Large intestine (tissue), 3 donors: ENCODE results near the gene USP40. TPM values are rescaled to one million over a fixed set of nuclear protein-coding genes. Genes with fewer than 3 reads are reported as not detected.

Source experiments
- DNase-seq, 2 donors: peaks; one replicate each; pipeline versions ENCODE4 v3.0.0 to v3.0.0-alpha.2; 2013
- H3K27ac ChIP-seq: one replicate; pipeline ENCODE4 v1.5.1; 2013; ENCODE audit warnings: low read length
- H3K27me3 ChIP-seq: 2 replicates; pipeline ENCODE4 v1.6.1; 2013; ENCODE audit warnings: low read length; ENCODE audit not compliant: control insufficient read depth, insufficient read depth
- H3K36me3 ChIP-seq: 2 replicates; pipeline ENCODE4 v1.6.1; 2013; ENCODE audit warnings: low read length; ENCODE audit not compliant: control insufficient read depth, insufficient read depth
- H3K4me1 ChIP-seq: one replicate; pipeline ENCODE4 v1.6.1; 2013; ENCODE audit warnings: low read length; ENCODE audit not compliant: control insufficient read depth, insufficient read depth
- H3K4me3 ChIP-seq: one replicate; pipeline ENCODE4 v1.5.1; 2013; ENCODE audit warnings: low read length
- H3K9me3 ChIP-seq: one replicate; pipeline ENCODE4 v1.6.1; 2013; ENCODE audit warnings: mild to moderate bottlenecking, low read depth, low read length, moderate library complexity; ENCODE audit not compliant: control insufficient read depth
- whole genome bisulfite sequencing: methylation state at CpG from one replicate; pipeline ENCODE4 v1.1.5; 2013; ENCODE audit warnings: low lambda C conversion rate; ENCODE audit not compliant: insufficient coverage; 5-methylcytosine and 5-hydroxymethylcytosine counted together
- polyA plus RNA-seq: library from polyadenylated mRNA; unstranded; fragments of 120-200 nt; gene quantifications from one replicate; pipeline ENCODE4 v1.2.1, GENCODE V29; 2013

USP40 gene
- polyA plus RNA-seq, 1 donor = 33.6 TPM

GRCh38 chr2:233443511-233444183 lies 122.9 kb downstream of the USP40 start:
- Histone ChIP-seq H3K27me3 (no peaks in the 10 kb centered on the region), H3K4me3 (no peak overlapping the region), H3K27ac (no peak overlapping the region), H3K4me1 (no peaks in the 10 kb centered on the region), H3K9me3 (no peaks in the 10 kb centered on the region), H3K36me3 (peaks cover 66% of the 10 kb centered on the region)
- WGBS = 0% methylated on average over 1 of the region's 18 CpGs
- peak; percentile 69 for DNase-seq

GRCh38 chr2:233442028-233442310 lies 124.6 kb downstream of the USP40 start:
- WGBS = no CpG with 5 or more reads among the region's 4 CpGs
- H3K4me3 ChIP-seq = no peak overlapping the region
- H3K4me1 ChIP-seq = no peaks in the 10 kb centered on the region
- H3K36me3 ChIP-seq = peaks cover 68% of the 10 kb centered on the region
- no peaks in the 10 kb centered on the region for H3K9me3 ChIP-seq
- H3K27me3 ChIP-seq = no peaks in the 10 kb centered on the region
- DNase-seq = no peak
- H3K27ac ChIP-seq = no peak overlapping the region

- Histone ChIP-seq H3K27ac (no peak overlapping the region), H3K36me3 (peaks cover 68% of the 10 kb centered on the region), H3K9me3 (no peaks in the 10 kb centered on the region), H3K4me1 (no peaks in the 10 kb centered on the region), H3K27me3 (no peaks in the 10 kb centered on the region), H3K4me3 (no peak overlapping the region)
- no peak for DNase-seq
- WGBS = no CpG with 5 or more reads among the region's 26 CpGs
Observed at GRCh38 chr2:233441161-233442027, 125.2 kb downstream of the USP40 start.

DNA sequence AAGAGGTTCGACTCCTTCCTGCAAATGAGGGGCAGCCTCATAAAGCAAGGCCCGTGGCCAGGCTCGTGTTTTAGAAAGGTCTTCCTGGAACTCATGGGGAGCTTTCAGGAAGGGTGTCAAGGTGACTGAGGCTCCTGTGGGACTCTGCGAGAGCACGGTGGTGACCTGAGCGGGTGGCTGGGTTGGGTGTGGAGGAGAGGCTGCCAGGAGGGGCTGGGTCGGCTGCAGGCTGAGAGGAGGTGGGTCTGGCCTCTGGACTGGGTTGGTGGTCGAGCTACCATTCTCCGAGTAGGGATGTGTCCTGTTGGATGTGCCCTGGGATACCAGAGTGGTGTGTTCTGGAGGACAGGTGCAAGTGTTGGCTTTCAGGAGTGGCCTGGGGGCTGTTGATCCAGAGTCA lies 125.9 kb downstream of the USP40 start:
- Histone ChIP-seq H3K36me3 (peaks cover 68% of the 10 kb centered on the region), H3K4me3 (no peak overlapping the region), H3K4me1 (no peaks in the 10 kb centered on the region), H3K9me3 (no peaks in the 10 kb centered on the region), H3K27me3 (no peaks in the 10 kb centered on the region), H3K27ac (no peak overlapping the region)
- no CpG with 5 or more reads among the region's 9 CpGs for WGBS
- DNase-seq = no peak

- H3K9me3 ChIP-seq = no peaks in the 10 kb centered on the region
- no peaks in the 10 kb centered on the region for H3K4me1 ChIP-seq
- DNase-seq = no peak
- peaks cover 68% of the 10 kb centered on the region for H3K36me3 ChIP-seq
- H3K27me3 ChIP-seq = no peaks in the 10 kb centered on the region
- WGBS = no CpG with 5 or more reads among the region's 17 CpGs
- H3K4me3 ChIP-seq = no peak overlapping the region
- H3K27ac ChIP-seq = no peak overlapping the region
Observed at GRCh38 chr2:233440314-233440713, 126.3 kb downstream of the USP40 start.

DNA sequence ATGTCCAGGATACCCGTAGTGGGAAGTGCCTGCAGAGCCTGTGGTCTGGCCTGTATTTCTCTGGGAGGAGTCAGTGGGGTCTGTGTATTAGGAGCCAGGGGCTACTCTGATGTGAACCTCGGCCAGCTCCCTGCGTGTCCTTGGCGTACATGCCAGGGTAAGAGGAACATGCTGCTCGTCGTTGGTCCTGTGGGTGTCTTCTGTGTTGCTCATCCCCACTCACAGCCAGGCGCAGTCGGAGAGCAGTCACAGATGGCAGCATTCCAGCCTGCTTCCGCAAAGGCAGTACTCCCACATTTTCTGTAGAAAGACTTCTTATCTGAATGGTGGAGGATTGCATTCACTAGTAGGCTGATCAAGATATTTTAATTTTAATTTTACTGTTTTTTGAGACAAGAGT lies 127.4 kb downstream of the USP40 start:
- no peak overlapping the region for H3K4me3 ChIP-seq
- no peaks in the 10 kb centered on the region for H3K27me3 ChIP-seq
- H3K36me3 ChIP-seq = peaks cover 67% of the 10 kb centered on the region
- DNase-seq = no peak
- no peaks in the 10 kb centered on the region for H3K9me3 ChIP-seq
- WGBS = 100% methylated on average over 1 of the region's 9 CpGs
- no peaks in the 10 kb centered on the region for H3K4me1 ChIP-seq
- no peak overlapping the region for H3K27ac ChIP-seq

DNA sequence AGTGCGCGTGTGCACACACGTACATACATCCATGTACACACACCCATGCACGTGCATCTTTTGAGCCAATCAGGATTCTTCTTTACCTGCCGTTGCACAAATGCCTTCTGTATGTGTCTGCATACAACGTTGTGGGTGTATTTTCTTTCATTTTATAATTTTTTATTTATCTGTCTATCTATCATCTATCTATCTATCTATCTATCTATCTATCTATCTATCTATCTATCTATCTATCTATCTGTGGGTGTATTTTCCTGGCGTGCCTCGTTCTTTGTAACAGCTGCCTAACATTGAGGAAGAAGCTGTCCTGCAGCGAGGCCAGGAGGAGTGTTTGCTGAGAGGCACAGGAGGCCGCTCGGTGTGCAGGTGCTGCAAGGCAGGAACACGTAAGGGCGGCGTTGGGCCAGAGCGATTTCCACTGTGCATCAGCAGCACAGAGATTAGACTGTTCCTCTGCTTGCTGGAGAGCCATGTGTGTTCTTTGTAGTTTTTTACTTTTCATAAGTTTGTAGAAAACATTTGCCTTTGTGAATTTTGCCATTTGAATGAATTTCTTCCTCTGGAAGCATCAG lies 127.9 kb downstream of the USP40 start:
- H3K36me3 ChIP-seq = peaks cover 63% of the 10 kb centered on the region
- 98% methylated on average over 4 of the region's 15 CpGs for WGBS

GRCh38 chr2:233437439-233437955 lies 129.1 kb downstream of the USP40 start:
- Histone ChIP-seq H3K27ac (no peak overlapping the region), H3K4me1 (no peaks in the 10 kb centered on the region), H3K36me3 (peaks cover 60% of the 10 kb centered on the region), H3K9me3 (no peaks in the 10 kb centered on the region), H3K27me3 (no peaks in the 10 kb centered on the region), H3K4me3 (no peak overlapping the region)
- WGBS = no CpG with 5 or more reads among the region's 14 CpGs
- no peak for DNase-seq

More for the DNA sequence above, 127.9 kb downstream of the USP40 start:
- Histone ChIP-seq H3K27ac (no peak overlapping the region), H3K4me1 (no peaks in the 10 kb centered on the region), H3K4me3 (no peak overlapping the region), H3K9me3 (no peaks in the 10 kb centered on the region), H3K27me3 (no peaks in the 10 kb centered on the region)
- DNase-seq = no peak

GRCh38 chr2:233436691-233437438 lies 129.7 kb downstream of the USP40 start:
- peaks cover 57% of the 10 kb centered on the region for H3K36me3 ChIP-seq
- DNase-seq = no peak
- H3K27me3 ChIP-seq = no peaks in the 10 kb centered on the region
- no CpG with 5 or more reads among the region's 17 CpGs for WGBS
- no peak overlapping the region for H3K4me3 ChIP-seq
- no peak overlapping the region for H3K27ac ChIP-seq
- H3K9me3 ChIP-seq = no peaks in the 10 kb centered on the region
- H3K4me1 ChIP-seq = peaks cover 1% of the 10 kb centered on the region

DNA sequence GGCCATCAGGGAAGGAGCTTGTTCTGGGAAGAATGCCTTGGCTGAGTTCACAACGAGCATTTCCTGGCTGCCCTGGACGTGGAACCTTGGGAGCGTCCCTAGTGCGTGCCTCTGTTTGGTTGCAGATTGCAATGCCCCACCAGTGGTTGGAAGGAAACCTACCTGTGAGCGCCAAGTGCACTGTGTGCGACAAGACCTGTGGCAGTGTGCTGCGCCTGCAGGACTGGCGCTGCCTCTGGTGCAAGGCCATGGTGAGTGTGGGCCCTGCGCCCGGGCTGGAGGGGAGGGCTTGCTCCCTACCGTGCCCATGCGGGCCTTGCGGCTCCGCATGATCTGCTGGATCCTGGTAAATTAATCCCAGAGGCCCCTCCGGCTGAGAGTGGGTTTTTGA lies 130.4 kb downstream of the USP40 start:
- no peak overlapping the region for H3K4me3 ChIP-seq
- no peak for DNase-seq
- H3K36me3 ChIP-seq = peaks cover 53% of the 10 kb centered on the region
- peaks cover 3% of the 10 kb centered on the region for H3K4me1 ChIP-seq
- H3K9me3 ChIP-seq = no peaks in the 10 kb centered on the region
- H3K27ac ChIP-seq = no peak overlapping the region
- no CpG with 5 or more reads among the region's 15 CpGs for WGBS
- no peaks in the 10 kb centered on the region for H3K27me3 ChIP-seq
